Activated CD4-positive, alpha-beta T cell treated with anti-CD3 and anti-CD28 coated beads for 36 hours (primary cell): ENCODE measurements around the gene GARIN3. TPM values are rescaled to one million over a fixed set of nuclear protein-coding genes. Genes with fewer than 3 reads are reported as not detected.
A peak's percentile ranks its signal among the peaks of the same experiment; 100 is the strongest.
"Not testable (repeated sequence)": the region's sequence is repeated elsewhere in the genome, so short reads cannot be mapped to it uniquely, and the experiment has no call there.

ENCODE experiments used
- ATAC-seq: fragments of 200-7000 bp; cut with Tn5 transposase; one replicate; pipeline ENCODE4 v1.10.0; 2021; ENCODE audit warnings: mild to moderate bottlenecking, moderate library complexity
- CTCF ChIA-PET: fragments of 350-600 bp; sonication (Branson Sonifier 250); formaldehyde crosslinking; loops from one replicate; lab custom pipeline; 2021; ENCODE audit warnings: antibody characterized with exemption; lab: Charles Lee
- POLR2A ChIA-PET: fragments of 350-600 bp; sonication (Branson Sonifier 250); formaldehyde crosslinking; loops from one replicate; lab custom pipeline; 2021; ENCODE audit warnings: antibody characterized with exemption, inconsistent platforms; lab: Charles Lee
- DNase-seq: peaks from one replicate; pipeline ENCODE4 v3.0.0-alpha.2; 2020
- H3K27ac Mint-ChIP-seq: one replicate; pipeline ENCODE4 v1.8.0; 2021; ENCODE audit warnings: mixed read lengths
- H3K27me3 Mint-ChIP-seq: one replicate; pipeline ENCODE4 v1.8.0; 2021; ENCODE audit warnings: mixed read lengths
- H3K36me3 Mint-ChIP-seq: one replicate; pipeline ENCODE4 v1.8.0; 2021; ENCODE audit warnings: low read depth, mixed read lengths
- H3K4me1 Mint-ChIP-seq: one replicate; pipeline ENCODE4 v1.8.0; 2021; ENCODE audit warnings: mixed read lengths
- H3K4me3 Mint-ChIP-seq: one replicate; pipeline ENCODE4 v1.8.0; 2021; ENCODE audit warnings: mild to moderate bottlenecking, moderate library complexity, mixed read lengths
- H3K9me3 Mint-ChIP-seq: one replicate; pipeline ENCODE4 v1.8.0; 2021; ENCODE audit warnings: low read depth, mixed read lengths
- intact Hi-C, 2 experiments: fragments of 100-400 bp; cut with DNase I in 1 of 2; cut with micrococcal nuclease in 1 of 2; formaldehyde crosslinking; loops; one replicate each; pipeline versions ENCODE4 v1.14.2 to v1.15.1; 2022 to 2024; cut with DNase I, micrococcal nuclease
- total RNA-seq, 2 experiments: library from RNA; stranded (reverse); gene quantifications; one replicate each; pipeline ENCODE4 v1.2.3, GENCODE V29; 2021

The GARIN3 gene
- total RNA-seq, 2 experiments from 2014 or later: 0.79 to 0.82 TPM

- Mint-ChIP-seq H3K4me1 (peaks cover 51% of the 10 kb centered on the region), H3K4me3 (peak overlapping the region; percentile 93), H3K27me3 (no peaks in the 10 kb centered on the region), H3K27ac (peak overlapping the region; percentile 96), H3K36me3 (peaks cover 90% of the 10 kb centered on the region), H3K9me3 (no peaks in the 10 kb centered on the region)
- intact Hi-C loops: loop anchor here in 1 of 2 experiments (2.0 kb wide), 2 partner anchors 14 to 66 kb away; no protein-coding TSS in a partner anchor
- peak; percentile 3 for ATAC-seq
- peak; percentile 49 for DNase-seq
- ChIA-PET POLR2A (interaction anchor here (0.7 to 1.4 kb wide), 10 partner anchors 9 to 561 kb away, joined by 3 to 7 read pairs (median 4); no protein-coding TSS in a partner anchor), CTCF (interaction anchor here (0.6 to 2.0 kb wide), 10 partner anchors 9 to 263 kb away, joined by 3 to 15 read pairs (median 4); partner anchors contain the start of gene MED7)
These were observed 20.4 kb upstream of the GARIN3 start for GRCh38 chr5:157186309-157187045.

- ChIA-PET POLR2A (interaction anchor here (0.6 to 2.0 kb wide), 6 partner anchors 12 to 88 kb away, joined by 3 to 10 read pairs (median 4); partner anchors contain the start of gene MED7), CTCF (interaction anchor here (0.7 to 5.3 kb wide), 8 partner anchors 9 to 69 kb away, joined by 4 to 33 read pairs (median 7); no protein-coding TSS in a partner anchor)
- H3K4me3 Mint-ChIP-seq: peak overlapping the region; percentile 93
- not testable (repeated sequence) for H3K9me3 Mint-ChIP-seq, ATAC-seq, H3K27me3 Mint-ChIP-seq
- peak; percentile 52 for DNase-seq
- intact Hi-C loops: loop anchor here in 1 of 2 experiments (2.0 kb wide), 2 partner anchors 36 to 82 kb away; partner anchors contain the start of gene CYFIP2
- H3K27ac Mint-ChIP-seq: peak overlapping the region; percentile 95
- H3K4me1 Mint-ChIP-seq: peaks cover 42% of the 10 kb centered on the region
- peaks cover 86% of the 10 kb centered on the region for H3K36me3 Mint-ChIP-seq
These were observed 19.1 kb upstream of the GARIN3 start for GRCh38 chr5:157185122-157185521.

- DNase-seq: peak; percentile 49
- peak; percentile 7 for ATAC-seq
- Mint-ChIP-seq H3K27me3 (no peaks in the 10 kb centered on the region), H3K27ac (peak overlapping the region; percentile 95), H3K36me3 (peaks cover 80% of the 10 kb centered on the region), H3K4me3 (peak overlapping the region; percentile 93), H3K4me1 (peaks cover 44% of the 10 kb centered on the region), H3K9me3 (no peaks in the 10 kb centered on the region)
- CTCF ChIA-PET: interaction anchor here (1.2 to 5.3 kb wide), 8 partner anchors 9 to 70 kb away, joined by 4 to 33 read pairs (median 8); no protein-coding TSS in a partner anchor
- intact Hi-C loops: loop anchor here (1.0 to 2.0 kb wide), 3 partner anchors 9 to 83 kb away; partner anchors contain the start of gene CYFIP2 (in 1 of the 2)
- POLR2A ChIA-PET: interaction anchor here (0.6 to 2.2 kb wide), 4 partner anchors 10 to 35 kb away, joined by 3 to 11 read pairs (median 4); no protein-coding TSS in a partner anchor
These were observed 18.1 kb upstream of the GARIN3 start for GRCh38 chr5:157184117-157184670.

- ATAC-seq (no peak), DNase-seq (no peak)
- H3K9me3 Mint-ChIP-seq: no peaks in the 10 kb centered on the region
- intact Hi-C loops: loop anchor here in 1 of 2 experiments (1.0 kb wide), 1 partner anchor 40 kb away; no protein-coding TSS in a partner anchor
- ChIA-PET CTCF (interaction anchor here (0.7 to 5.3 kb wide), 11 partner anchors 8 to 146 kb away, joined by 3 to 33 read pairs (median 4); no protein-coding TSS in a partner anchor), POLR2A (interaction anchor here (0.7 to 2.2 kb wide), 5 partner anchors 15 to 70 kb away, joined by 3 to 11 read pairs (median 4); partner anchors contain the start of gene MED7)
- H3K36me3 Mint-ChIP-seq: peaks cover 62% of the 10 kb centered on the region
- peak overlapping the region; percentile 100 for H3K27ac Mint-ChIP-seq
- H3K4me1 Mint-ChIP-seq: peaks cover 45% of the 10 kb centered on the region
- peak overlapping the region; percentile 93 for H3K4me3 Mint-ChIP-seq
- no peaks in the 10 kb centered on the region for H3K27me3 Mint-ChIP-seq
These were observed 16.2 kb upstream of the GARIN3 start for GRCh38 chr5:157182143-157182757.

DNA sequence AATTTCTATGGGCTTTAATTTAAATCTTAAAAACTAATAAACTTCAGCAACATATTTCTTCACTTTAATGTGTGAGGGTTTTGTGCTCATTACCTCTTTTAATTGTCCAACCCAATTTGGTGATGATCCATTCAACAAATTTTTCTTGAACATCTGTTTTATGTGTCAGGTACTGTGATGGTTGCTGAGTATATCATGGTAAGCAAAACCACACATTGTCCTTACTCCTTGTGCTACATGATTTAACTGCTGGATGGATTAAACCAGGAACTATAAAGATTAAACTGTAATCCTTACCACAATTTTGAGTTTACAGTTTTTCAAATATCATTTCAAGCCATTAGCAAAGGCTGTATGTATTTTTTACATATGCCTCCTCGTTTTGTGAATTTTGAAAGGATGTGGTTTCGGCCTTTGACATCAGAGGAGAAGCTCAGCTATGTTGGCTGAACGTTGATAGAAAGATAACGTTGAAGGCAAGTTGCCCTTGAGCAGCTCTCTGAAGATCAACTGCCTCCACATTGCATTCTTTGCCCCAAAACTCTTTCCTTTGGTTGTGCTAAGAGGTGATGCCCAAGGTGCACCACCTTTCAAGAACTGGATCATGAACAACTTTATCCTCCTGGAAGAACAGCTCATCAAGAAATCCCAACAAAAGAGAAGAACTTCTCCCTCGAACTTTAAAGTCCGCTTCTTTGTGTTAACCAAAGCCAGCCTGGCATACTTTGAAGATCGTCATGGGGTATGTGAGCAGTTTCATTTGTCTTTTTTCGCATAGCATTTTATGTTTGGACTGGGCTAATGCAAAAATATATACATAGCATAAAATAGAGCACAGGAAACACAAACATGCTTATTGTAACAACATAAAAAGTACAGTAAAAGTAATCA, 14.6 kb upstream of the GARIN3 start, which contains the start of gene ITK:
ITK (plus strand) TSS at position 467 of the 891 bp plus-strand sequence; CDS start at position 605, 138 bp downstream.
- DNase-seq: peak; percentile 52
- Mint-ChIP-seq H3K4me1 (peaks cover 43% of the 10 kb centered on the region), H3K27ac (peak within 1 kb of the TSS; percentile 100), H3K27me3 (no peaks in the 10 kb centered on the region), H3K36me3 (peaks cover 46% of the 10 kb centered on the region), H3K4me3 (peak within 1 kb of the TSS; percentile 93), H3K9me3 (no peaks in the 10 kb centered on the region)
- ChIA-PET POLR2A (interaction anchor here (0.6 to 2.3 kb wide), 10 partner anchors 9 to 93 kb away, joined by 3 to 10 read pairs (median 4); partner anchors contain the start of gene MED7), CTCF (interaction anchor here (0.5 to 5.3 kb wide), 16 partner anchors 6 to 88 kb away, joined by 3 to 33 read pairs (median 6); no protein-coding TSS in a partner anchor)
- ATAC-seq: peak; percentile 45
- intact Hi-C loops: loop anchor here (1.0 to 2.0 kb wide), 7 partner anchors 8 to 92 kb away; no protein-coding TSS in a partner anchor

DNA sequence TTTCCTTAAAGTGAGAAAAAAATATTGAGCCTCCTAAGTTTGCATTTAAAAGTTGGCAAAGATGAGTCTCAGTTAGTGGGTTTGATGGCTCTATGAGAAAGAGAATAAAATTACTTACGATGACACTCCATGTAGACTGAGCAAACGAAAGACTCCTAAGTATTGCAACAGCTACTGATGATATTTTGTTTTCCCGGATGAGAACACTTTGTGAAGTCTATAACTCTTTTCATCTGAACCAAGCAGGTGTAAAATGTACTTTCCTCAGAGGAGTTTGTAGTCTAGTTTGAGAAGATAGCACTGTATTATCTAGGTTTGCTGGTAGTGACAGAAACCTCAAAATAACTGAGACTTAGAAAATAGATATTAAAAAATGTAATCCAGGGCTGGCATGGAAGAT, 12.9 kb upstream of the GARIN3 start:
- CTCF ChIA-PET: interaction anchor here (0.5 to 5.0 kb wide), 6 partner anchors 11 to 89 kb away, joined by 3 to 24 read pairs (median 6); no protein-coding TSS in a partner anchor
- no peak for DNase-seq
- Mint-ChIP-seq H3K4me3 (peak overlapping the region; percentile 93), H3K4me1 (peaks cover 58% of the 10 kb centered on the region), H3K9me3 (no peaks in the 10 kb centered on the region), H3K27ac (peak overlapping the region; percentile 100), H3K36me3 (peaks cover 30% of the 10 kb centered on the region), H3K27me3 (no peaks in the 10 kb centered on the region)
- ATAC-seq: peak; percentile 10
- intact Hi-C loops: loop anchor here in 1 of 2 experiments (1.0 kb wide), 1 partner anchor 20 kb away; no protein-coding TSS in a partner anchor
- POLR2A ChIA-PET: interaction anchor here (0.6 to 2.3 kb wide), 5 partner anchors 10 to 43 kb away, joined by 3 to 10 read pairs (median 3); no protein-coding TSS in a partner anchor

GRCh38 chr5:157177953-157178352, 11.9 kb upstream of the GARIN3 start:
- peak; percentile 55 for ATAC-seq
- CTCF ChIA-PET: interaction anchor here (0.6 to 1.2 kb wide), 3 partner anchors 9 to 21 kb away, joined by 3 to 6 read pairs (median 3); no protein-coding TSS in a partner anchor

DNA sequence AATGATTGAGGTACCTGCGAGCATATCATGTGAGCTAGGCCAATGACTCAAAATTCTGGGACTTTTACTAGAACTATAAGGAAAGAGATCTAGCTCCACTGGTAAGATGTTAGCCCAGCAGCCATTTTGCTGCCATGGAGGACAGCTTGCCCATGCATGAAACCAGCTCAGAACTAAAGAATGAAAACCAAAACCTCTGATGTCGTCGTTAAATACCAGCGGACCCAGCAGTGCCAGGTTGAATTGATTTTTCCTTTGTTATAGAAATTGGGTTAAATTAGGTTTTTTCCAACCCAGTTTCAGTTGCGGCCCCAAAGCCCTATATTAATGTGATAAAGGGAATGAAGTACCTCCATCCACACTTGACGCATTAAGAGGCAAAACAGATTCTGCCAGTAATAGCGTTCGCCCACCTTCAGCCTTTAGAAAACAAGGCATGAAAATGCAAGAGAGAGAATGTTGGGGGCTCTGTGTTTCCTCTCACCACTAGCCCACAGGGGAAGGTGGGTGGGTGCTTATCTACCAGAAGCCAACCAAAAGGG, 9.1 kb upstream of the GARIN3 start:
- H3K4me3 Mint-ChIP-seq: peak overlapping the region; percentile 31
- peaks cover 7% of the 10 kb centered on the region for H3K9me3 Mint-ChIP-seq
- peaks cover 87% of the 10 kb centered on the region for H3K4me1 Mint-ChIP-seq
- peak; percentile 42 for DNase-seq
- ATAC-seq: peak; percentile 2
- peaks cover 13% of the 10 kb centered on the region for H3K36me3 Mint-ChIP-seq
- POLR2A ChIA-PET: interaction anchor here (0.6 to 1.9 kb wide), 7 partner anchors 8 to 46 kb away, joined by 3 to 6 read pairs (median 4); no protein-coding TSS in a partner anchor
- CTCF ChIA-PET: interaction anchor here (0.7 to 5.9 kb wide), 8 partner anchors 8 to 78 kb away, joined by 3 to 40 read pairs (median 4); partner anchors contain the start of gene ITK
- H3K27me3 Mint-ChIP-seq: no peaks in the 10 kb centered on the region
- peak overlapping the region; percentile 86 for H3K27ac Mint-ChIP-seq
- intact Hi-C loops: no loop called here

More at GRCh38 chr5:157177953-157178352, 11.9 kb upstream of the GARIN3 start:
- DNase-seq: peak; percentile 60
- Mint-ChIP-seq H3K36me3 (peaks cover 21% of the 10 kb centered on the region), H3K27me3 (no peaks in the 10 kb centered on the region), H3K9me3 (no peaks in the 10 kb centered on the region), H3K4me1 (peaks cover 64% of the 10 kb centered on the region), H3K27ac (peak overlapping the region; percentile 100), H3K4me3 (peak overlapping the region; percentile 93)
- intact Hi-C loops: loop anchor here in 1 of 2 experiments (1.0 kb wide), 1 partner anchor 19 kb away; no protein-coding TSS in a partner anchor
- POLR2A ChIA-PET: no interaction called here

- Mint-ChIP-seq H3K4me1 (peaks cover 85% of the 10 kb centered on the region), H3K27ac (peak overlapping the region; percentile 94), H3K36me3 (peaks cover 22% of the 10 kb centered on the region), H3K9me3 (peaks cover 10% of the 10 kb centered on the region), H3K4me3 (peak overlapping the region; percentile 63), H3K27me3 (no peaks in the 10 kb centered on the region)
- ChIA-PET POLR2A (interaction anchor here (0.6 to 1.6 kb wide), 9 partner anchors 12 to 100 kb away, joined by 3 to 6 read pairs (median 4); partner anchors contain the start of gene MED7), CTCF (interaction anchor here (0.7 to 5.9 kb wide), 16 partner anchors 10 to 107 kb away, joined by 3 to 40 read pairs (median 4); partner anchors contain the start of gene ITK)
- ATAC-seq (peak; percentile 93), DNase-seq (peak; percentile 96)
- intact Hi-C loops: loop anchor here (1.0 to 5.0 kb wide), 9 partner anchors 8 to 430 kb away; partner anchors contain the start of gene ITK (in 2 of the 2)
These were observed 6.3 kb upstream of the GARIN3 start for GRCh38 chr5:157172403-157172802.
